Measurements from ENCODE around the gene BCL2L14. TPM values are rescaled to one million over a fixed set of nuclear protein-coding genes. Genes with fewer than 3 reads are reported as not detected.

BCL2L14 gene
- polyA plus RNA-seq, 1 donor (not counting 4 experiments of a cell fraction or from before 2014, with no cell fraction given) = not detected

DNA sequence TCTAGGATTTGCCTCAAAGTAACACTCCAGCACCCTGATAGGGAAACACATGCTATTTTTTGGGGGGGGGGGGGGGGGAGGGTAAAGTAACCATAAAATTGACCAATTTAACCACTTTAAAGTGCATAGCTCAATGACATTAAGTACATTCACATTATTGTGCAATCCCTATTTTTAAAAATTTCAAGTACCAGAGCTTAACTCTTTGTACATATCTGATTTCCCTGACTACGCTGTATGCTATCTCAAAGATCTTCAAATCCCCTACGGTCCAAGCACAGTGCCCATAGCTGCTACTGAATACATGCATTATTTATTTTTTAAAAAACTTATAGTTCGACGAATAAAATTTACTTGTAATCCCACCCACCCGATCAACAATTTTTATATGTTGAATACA lies 63.0 kb downstream of the BCL2L14 start:
- H3K4me1 ChIP-seq (ENCODE audit: control insufficient read depth, extremely low read depth, insufficient read depth, low read length) = no peaks in the 10 kb centered on the region
- no peaks in the 10 kb centered on the region for H3K9me1 ChIP-seq (ENCODE audit: control insufficient read depth, extremely low read depth, insufficient read depth, low read length)
- no peak overlapping the region for H3K4me2 ChIP-seq (ENCODE audit: control insufficient read depth, extremely low read depth, insufficient read depth, low read depth, low read length)
- no peaks in the 10 kb centered on the region for H3K27me3 ChIP-seq (ENCODE audit: control insufficient read depth, extremely low read depth, insufficient read depth, low read length)
- H3K9me3 ChIP-seq (ENCODE audit: control insufficient read depth, low read depth, low read length) = no peaks in the 10 kb centered on the region
- H3K79me2 ChIP-seq (ENCODE audit: control insufficient read depth, insufficient read depth, low read length) = no peaks in the 10 kb centered on the region
- H3K36me3 ChIP-seq (ENCODE audit: control insufficient read depth in 2 of 2, extremely low read depth in 1 of 2, insufficient read depth in 2 of 2, low read length in 2 of 2) = no peaks in the 10 kb centered on the region
- no peak overlapping the region for H3K4me3 ChIP-seq (ENCODE audit: control insufficient read depth in 2 of 3, extremely low read depth in 1 of 3, insufficient read depth in 2 of 3, low read depth in 1 of 3, low read length in 3 of 3)
- TF ChIP-seq CTCF (optimal IDR thresholded peaks at IDR 0.05 in 1 of 3, IDR thresholded peaks at IDR 0.05 in 1 of 3, conservative IDR thresholded peaks at IDR 0.05 in 1 of 3; ENCODE audit: extremely low read depth in 1 of 3, insufficient read depth in 2 of 3, low read length in 3 of 3) (no peak), EZH2 (IDR thresholded peaks at IDR 0.05; ENCODE audit: low read length) (no peak)
- no peak overlapping the region for H3K9ac ChIP-seq (ENCODE audit: control insufficient read depth, extremely low read depth, insufficient read depth, low read length)
- no peaks in the 10 kb centered on the region for H4K20me1 ChIP-seq (ENCODE audit: control insufficient read depth, extremely low read depth, insufficient read depth, low read length)
- no peak for FAIRE-seq
- H2AFZ ChIP-seq (ENCODE audit: control insufficient read depth, low read length) = no peak overlapping the region
- dilution Hi-C loops (cut with MboI; ENCODE audit: extremely low pct_ligation_motif_present, low sequenced_read_pairs) = no loop called here
- DNase-seq (ENCODE audit: low read depth, low spot score) = no peak
- H3K27ac ChIP-seq (ENCODE audit: control insufficient read depth, insufficient read depth, low read length) = no peak overlapping the region

DNA sequence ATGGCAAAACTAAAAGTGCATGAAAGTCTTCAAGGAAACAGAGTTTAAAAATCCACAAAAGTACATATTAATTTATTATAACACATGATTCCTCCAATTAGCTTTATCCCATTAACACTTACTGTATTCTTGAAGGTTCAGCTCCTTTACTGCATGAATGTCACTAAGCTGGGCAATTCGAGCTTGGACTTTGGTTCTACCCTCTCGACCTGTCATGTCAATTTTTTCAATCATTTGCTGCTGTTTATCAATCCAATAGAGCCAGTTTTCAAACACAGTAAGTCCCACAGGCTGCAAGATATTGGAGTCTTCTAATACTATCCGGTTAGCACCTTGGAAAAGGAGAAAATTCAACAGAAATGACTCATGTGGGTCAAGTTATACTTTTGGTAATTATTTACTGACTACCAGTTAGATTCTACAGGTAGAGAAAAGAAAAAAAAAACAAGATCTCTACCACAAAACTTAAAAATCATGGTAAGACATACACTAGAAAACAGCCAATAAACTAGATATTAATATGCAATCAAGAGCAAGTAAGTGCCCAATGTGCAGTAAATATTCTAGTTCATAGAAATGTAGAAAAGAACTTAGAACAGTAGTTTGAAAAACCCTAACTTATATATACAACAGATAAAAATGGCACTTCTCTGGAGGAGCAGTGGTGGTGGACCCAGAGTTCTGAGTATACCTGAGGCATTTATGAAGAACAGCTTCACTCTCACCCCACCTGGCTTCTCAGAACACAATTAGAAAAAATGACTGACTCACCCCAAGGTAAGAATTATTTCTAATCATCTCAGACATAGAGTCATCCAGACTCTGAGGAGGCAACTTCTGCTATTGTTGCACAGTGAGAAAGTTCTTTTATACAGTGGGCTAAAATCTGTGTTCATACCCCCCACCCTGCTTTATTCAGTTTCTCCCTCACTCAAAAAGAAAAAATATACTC lies 67.7 kb downstream of the BCL2L14 start:
- no peaks in the 10 kb centered on the region for H3K79me2 ChIP-seq (ENCODE audit: control insufficient read depth, insufficient read depth, low read length)
- DNase-seq (ENCODE audit: low read depth, low spot score) (no peak), FAIRE-seq (no peak)
- dilution Hi-C loops (cut with MboI; ENCODE audit: extremely low pct_ligation_motif_present, low sequenced_read_pairs) = no loop called here
- H3K9me3 ChIP-seq (ENCODE audit: control insufficient read depth, low read depth, low read length) = no peaks in the 10 kb centered on the region
- no peak overlapping the region for H3K27ac ChIP-seq (ENCODE audit: control insufficient read depth, insufficient read depth, low read length)
- H3K9ac ChIP-seq (ENCODE audit: control insufficient read depth, extremely low read depth, insufficient read depth, low read length) = no peak overlapping the region
- H3K4me3 ChIP-seq (ENCODE audit: control insufficient read depth in 2 of 3, extremely low read depth in 1 of 3, insufficient read depth in 2 of 3, low read depth in 1 of 3, low read length in 3 of 3) = no peak overlapping the region
- H3K4me1 ChIP-seq (ENCODE audit: control insufficient read depth, extremely low read depth, insufficient read depth, low read length) = peaks cover 2% of the 10 kb centered on the region
- H3K9me1 ChIP-seq (ENCODE audit: control insufficient read depth, extremely low read depth, insufficient read depth, low read length) = no peaks in the 10 kb centered on the region
- no peaks in the 10 kb centered on the region for H3K36me3 ChIP-seq (ENCODE audit: control insufficient read depth in 2 of 2, extremely low read depth in 1 of 2, insufficient read depth in 2 of 2, low read length in 2 of 2)
- no peak overlapping the region for H2AFZ ChIP-seq (ENCODE audit: control insufficient read depth, low read length)
- no peaks in the 10 kb centered on the region for H4K20me1 ChIP-seq (ENCODE audit: control insufficient read depth, extremely low read depth, insufficient read depth, low read length)
- no peaks in the 10 kb centered on the region for H3K27me3 ChIP-seq (ENCODE audit: control insufficient read depth, extremely low read depth, insufficient read depth, low read length)
- no peak for TF ChIP-seq EZH2 (IDR thresholded peaks at IDR 0.05; ENCODE audit: low read length)
- no peak for TF ChIP-seq CTCF (optimal IDR thresholded peaks at IDR 0.05 in 1 of 3, IDR thresholded peaks at IDR 0.05 in 1 of 3, conservative IDR thresholded peaks at IDR 0.05 in 1 of 3; ENCODE audit: extremely low read depth in 1 of 3, insufficient read depth in 2 of 3, low read length in 3 of 3)
- no peak overlapping the region for H3K4me2 ChIP-seq (ENCODE audit: control insufficient read depth, extremely low read depth, insufficient read depth, low read depth, low read length)
